Breast epithelium (tissue), 4 donors: Measurements from ENCODE around the gene CEP112. TPM values are rescaled to one million over a fixed set of nuclear protein-coding genes. Genes with fewer than 3 reads are reported as not detected.

Source experiments
- DNase-seq, 2 donors: peaks; one replicate each; pipeline ENCODE4 v3.0.0-alpha.2; 2019; ENCODE audit warnings: low spot score in 2 of 2
- H3K27ac ChIP-seq, 2 donors: fragments of 200-600 bp; sonication (generic) in 1 of 2; one replicate each; pipeline ENCODE4 v1.5.1; 2016 to 2019; ENCODE audit warnings: mild to moderate bottlenecking in 1 of 2
- H3K27me3 ChIP-seq, 2 donors: fragments of 200-600 bp; sonication (generic) in 1 of 2; one replicate each; pipeline versions ENCODE4 v1.5.1 to v1.6.0; 2017 to 2019; ENCODE audit warnings: control low read depth in 1 of 2, mild to moderate bottlenecking in 1 of 2
- H3K36me3 ChIP-seq: fragments of 200-600 bp; one replicate; pipeline ENCODE4 v1.5.1; 2019
- H3K4me1 ChIP-seq, 2 donors: fragments of 200-600 bp; sonication (generic); one replicate each; pipeline ENCODE4 v1.5.1; 2016 to 2019; ENCODE audit warnings: control low read depth in 1 of 2
- H3K4me3 ChIP-seq, 3 donors: fragments of 200-600 bp; sonication (generic); 1 replicate in 2 of 3; 2 replicates in 1 of 3; pipeline ENCODE4 v1.5.1; 2016 to 2019; ENCODE audit warnings: mild to moderate bottlenecking in 3 of 3, moderate library complexity in 2 of 3
- H3K9me3 ChIP-seq, 2 donors: fragments of 200-600 bp; sonication (generic) in 1 of 2; one replicate each; pipeline ENCODE4 v1.5.1; 2016 to 2019; ENCODE audit warnings: control low read depth in 1 of 2
- POLR2A ChIP-seq: fragments of 450-650 bp; IDR thresholded peaks from one replicate; pipeline ENCODE4 v1.6.1; 2016; ENCODE audit warnings: antibody characterized with exemption, mild to moderate bottlenecking, moderate library complexity
- POLR2AphosphoS5 ChIP-seq, 3 donors: sonication (generic); formaldehyde crosslinking; IDR thresholded peaks; one replicate each; pipeline ENCODE4 v1.6.1; 2017; ENCODE audit warnings: antibody characterized with exemption in 3 of 3
- intact Hi-C: fragments of 100-400 bp; cut with DNase I; formaldehyde crosslinking; loops from one replicate; pipeline ENCODE4 v1.15.1; 2023; ENCODE audit warnings: low total_unique reads
- total RNA-seq, 3 donors: library from RNA; depleted of rRNA; stranded (reverse); fragments of >200 nt; gene quantifications; one replicate each; pipeline ENCODE4 v1.1.0, GENCODE V29; 2016
- TF ChIP-seq, protein P1 (sequence below), 3 donors: fragments of 450-650 bp; IDR thresholded peaks; one replicate each; pipeline ENCODE4 v1.5.1; 2016 to 2017; ENCODE audit warnings: antibody characterized with exemption in 3 of 3, mild to moderate bottlenecking in 3 of 3, moderate library complexity in 3 of 3

Gene CEP112
- total RNA-seq, 3 donors from 2014 or later, result 12.9 to 27.2 (median 18.0) TPM

DNA sequence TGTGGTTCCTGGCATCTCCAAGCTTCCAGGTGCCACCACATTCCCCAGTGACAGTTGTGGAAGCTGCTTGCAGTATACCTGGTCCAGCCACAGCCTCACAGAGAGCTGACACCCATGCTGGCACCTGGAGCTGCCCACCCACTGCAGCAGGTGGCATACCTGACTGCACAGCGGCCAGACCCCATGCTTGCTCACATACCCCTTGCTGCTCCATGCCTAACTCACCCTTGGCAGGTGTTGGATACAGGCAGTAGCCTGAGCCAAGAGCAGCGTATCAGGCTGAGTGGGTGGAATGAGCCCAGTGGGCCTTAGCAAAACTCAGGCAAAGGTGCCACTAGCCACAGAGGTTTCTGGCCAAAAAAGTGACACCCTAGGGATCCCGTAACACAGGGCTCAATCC lies 232.3 kb downstream of the CEP112 start:
- TF ChIP-seq POLR2AphosphoS5 (IDR thresholded peaks at IDR 0.05) (no peak), POLR2A (no peak)
- TF ChIP-seq, protein P1, sequence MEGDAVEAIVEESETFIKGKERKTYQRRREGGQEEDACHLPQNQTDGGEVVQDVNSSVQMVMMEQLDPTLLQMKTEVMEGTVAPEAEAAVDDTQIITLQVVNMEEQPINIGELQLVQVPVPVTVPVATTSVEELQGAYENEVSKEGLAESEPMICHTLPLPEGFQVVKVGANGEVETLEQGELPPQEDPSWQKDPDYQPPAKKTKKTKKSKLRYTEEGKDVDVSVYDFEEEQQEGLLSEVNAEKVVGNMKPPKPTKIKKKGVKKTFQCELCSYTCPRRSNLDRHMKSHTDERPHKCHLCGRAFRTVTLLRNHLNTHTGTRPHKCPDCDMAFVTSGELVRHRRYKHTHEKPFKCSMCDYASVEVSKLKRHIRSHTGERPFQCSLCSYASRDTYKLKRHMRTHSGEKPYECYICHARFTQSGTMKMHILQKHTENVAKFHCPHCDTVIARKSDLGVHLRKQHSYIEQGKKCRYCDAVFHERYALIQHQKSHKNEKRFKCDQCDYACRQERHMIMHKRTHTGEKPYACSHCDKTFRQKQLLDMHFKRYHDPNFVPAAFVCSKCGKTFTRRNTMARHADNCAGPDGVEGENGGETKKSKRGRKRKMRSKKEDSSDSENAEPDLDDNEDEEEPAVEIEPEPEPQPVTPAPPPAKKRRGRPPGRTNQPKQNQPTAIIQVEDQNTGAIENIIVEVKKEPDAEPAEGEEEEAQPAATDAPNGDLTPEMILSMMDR (IDR thresholded peaks at IDR 0.05), result no peak
- intact Hi-C loops, result no loop called here
- peaks cover 6 to 13% of the 10 kb centered on the region in 2 donors for H3K9me3 ChIP-seq

DNA sequence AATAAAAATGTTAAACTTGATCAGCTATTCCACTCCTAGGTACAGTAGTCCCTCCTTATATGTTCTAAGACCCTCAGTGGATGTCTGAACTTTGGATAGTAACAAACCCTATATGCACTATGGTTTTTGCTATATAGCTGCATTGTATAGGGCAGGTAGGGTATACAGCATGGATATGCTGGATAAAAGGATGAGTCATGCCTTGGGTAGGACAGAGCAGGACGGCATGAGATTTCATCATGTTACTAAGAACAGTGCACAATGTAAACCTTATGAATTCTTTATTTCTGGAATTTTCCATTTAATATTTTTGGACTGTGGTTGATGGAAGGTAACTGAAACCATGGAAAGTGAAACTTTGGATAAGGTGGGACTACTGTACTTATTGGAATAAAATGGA lies 235.1 kb downstream of the CEP112 start:
- Histone ChIP-seq H3K9me3 (peaks cover 6 to 13% of the 10 kb centered on the region in 2 donors), H3K27me3 (no peaks in the 10 kb centered on the region), H3K4me3 (no peak overlapping the region), H3K4me1 (no peaks in the 10 kb centered on the region), H3K36me3 (no peaks in the 10 kb centered on the region), H3K27ac (no peak overlapping the region)
- intact Hi-C loops, result no loop called here
- DNase-seq, result no peak
- TF ChIP-seq, protein P1 (IDR thresholded peaks at IDR 0.05), result no peak
- TF ChIP-seq POLR2A (no peak), POLR2AphosphoS5 (IDR thresholded peaks at IDR 0.05) (no peak)

More for the DNA sequence above, 232.3 kb downstream of the CEP112 start:
- no peak for DNase-seq
- Histone ChIP-seq H3K36me3 (no peaks in the 10 kb centered on the region), H3K27ac (no peak overlapping the region), H3K27me3 (no peaks in the 10 kb centered on the region), H3K4me1 (no peaks in the 10 kb centered on the region), H3K4me3 (no peak overlapping the region)

DNA sequence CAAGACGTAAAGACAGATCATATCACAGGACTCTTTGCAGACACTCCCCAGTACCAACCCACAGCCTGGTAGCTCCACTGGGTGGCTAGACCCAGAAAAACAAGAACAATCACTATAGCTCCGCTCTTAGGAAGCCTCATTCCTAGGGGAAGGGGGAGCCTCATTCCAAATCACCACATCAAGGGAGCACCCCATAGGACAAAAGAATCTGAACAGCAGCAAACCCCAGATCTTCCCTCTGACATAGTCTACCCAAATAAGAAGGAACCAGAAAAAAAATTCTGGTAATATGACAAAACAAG lies 237.8 kb downstream of the CEP112 start:
- H3K4me1 ChIP-seq, result no peaks in the 10 kb centered on the region
- intact Hi-C loops, result no loop called here
- H3K9me3 ChIP-seq, result peaks cover 6 to 13% of the 10 kb centered on the region in 2 donors
- H3K4me3 ChIP-seq, result no peak overlapping the region
- TF ChIP-seq, protein P1 (IDR thresholded peaks at IDR 0.05), result no peak
- no peak for TF ChIP-seq POLR2A
- no peak for TF ChIP-seq POLR2AphosphoS5 (IDR thresholded peaks at IDR 0.05)
- no peaks in the 10 kb centered on the region for H3K36me3 ChIP-seq
- no peak for DNase-seq
- no peak overlapping the region for H3K27ac ChIP-seq
- no peaks in the 10 kb centered on the region for H3K27me3 ChIP-seq

DNA sequence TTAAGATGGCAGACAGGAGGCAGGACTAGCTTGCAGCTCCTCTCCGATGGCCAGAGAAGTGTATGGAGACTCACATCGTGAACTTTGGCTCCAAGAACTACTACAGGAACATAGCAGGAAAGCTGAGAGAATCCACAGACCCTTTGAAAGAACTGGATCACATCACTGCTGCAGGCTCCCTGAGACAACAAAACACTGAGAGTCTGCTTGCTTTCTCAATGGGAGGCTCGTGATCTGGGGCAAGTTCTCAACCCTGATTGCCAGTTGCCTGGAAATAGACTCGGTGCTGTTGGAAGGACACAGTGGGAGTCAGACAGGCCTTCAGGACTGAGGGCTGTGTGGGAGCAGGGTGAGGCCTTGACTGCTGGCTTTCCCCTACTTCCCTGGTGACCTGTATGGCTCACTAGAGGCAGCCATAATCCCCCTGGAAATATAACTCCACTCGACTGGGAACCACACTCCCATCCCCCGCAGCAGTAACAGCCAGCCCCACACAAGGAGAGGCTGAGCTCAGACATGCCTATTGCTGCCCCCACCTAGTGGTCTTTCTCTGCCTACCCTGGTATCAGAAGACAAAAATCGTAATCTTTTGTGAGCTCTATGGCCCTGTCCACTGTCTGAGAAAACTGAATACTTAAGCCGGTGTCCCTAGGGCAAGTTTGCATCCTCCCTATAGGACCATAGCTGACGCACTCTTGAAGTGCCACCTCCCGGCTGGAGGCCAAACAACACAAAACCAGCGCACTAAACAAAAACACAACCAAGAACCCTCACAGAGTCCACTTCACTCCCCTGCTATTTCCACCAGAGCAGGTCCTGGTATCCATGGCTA lies 238.4 kb downstream of the CEP112 start:
- H3K4me1 ChIP-seq, result no peaks in the 10 kb centered on the region
- TF ChIP-seq, protein P1 (IDR thresholded peaks at IDR 0.05), result no peak
- TF ChIP-seq POLR2A, result no peak
- no peak for TF ChIP-seq POLR2AphosphoS5 (IDR thresholded peaks at IDR 0.05)
- no peak for DNase-seq
- no peak overlapping the region for H3K27ac ChIP-seq
- H3K36me3 ChIP-seq, result no peaks in the 10 kb centered on the region
- H3K4me3 ChIP-seq, result no peak overlapping the region
- intact Hi-C loops, result no loop called here
- peaks cover 3 to 8% of the 10 kb centered on the region in 2 donors for H3K9me3 ChIP-seq
- no peaks in the 10 kb centered on the region for H3K27me3 ChIP-seq

DNA sequence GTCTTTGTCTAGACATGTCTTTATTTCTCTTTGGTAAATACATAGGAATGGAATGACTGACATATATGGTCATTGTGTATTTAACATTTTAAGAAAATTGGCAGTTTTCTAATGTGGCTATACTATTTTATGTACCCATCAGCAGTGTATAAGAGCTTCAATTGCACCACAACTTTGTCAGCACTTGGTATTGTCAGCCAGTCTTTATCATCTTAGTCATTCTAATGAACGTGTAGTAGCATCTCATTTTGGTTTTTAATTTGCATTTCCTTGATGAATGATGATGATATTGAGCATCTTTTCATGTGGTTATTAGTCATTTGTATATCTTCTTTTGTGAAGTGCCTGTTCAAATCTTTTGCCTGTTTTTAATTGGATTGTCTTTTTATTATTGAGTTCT lies 239.3 kb downstream of the CEP112 start:
- peaks cover 0 to 3% of the 10 kb centered on the region in 2 donors for H3K9me3 ChIP-seq
- H3K4me1 ChIP-seq, result no peaks in the 10 kb centered on the region
- no peak overlapping the region for H3K4me3 ChIP-seq
- no peak for DNase-seq
- no peaks in the 10 kb centered on the region for H3K36me3 ChIP-seq
- H3K27me3 ChIP-seq, result no peaks in the 10 kb centered on the region
- TF ChIP-seq POLR2AphosphoS5 (IDR thresholded peaks at IDR 0.05) (no peak), POLR2A (no peak)
- TF ChIP-seq, protein P1 (IDR thresholded peaks at IDR 0.05), result no peak
- intact Hi-C loops, result no loop called here
- H3K27ac ChIP-seq, result no peak overlapping the region
